ENCODE results near the gene ZNF385D.

GRCh38 chr3:21672303-21672702 is 78.7 kb downstream of the ZNF385D start:
- TF ChIP-seq CTCF (IDR thresholded peaks at IDR 0.05): no peak
- no peak for TF ChIP-seq POLR2A (IDR thresholded peaks at IDR 0.05)
